ENCODE results near the gene SCYGR2. TPM values are rescaled to one million over a fixed set of nuclear protein-coding genes. Genes with fewer than 3 reads are reported as not detected.
A peak's percentile ranks its signal among the peaks of the same experiment; 100 is the strongest.
"Not testable (repeated sequence)": the region's sequence is repeated elsewhere in the genome, so short reads cannot be mapped to it uniquely, and the experiment has no call there.

Gene SCYGR2
- not detected in 3 replicates for total RNA-seq (2021)
- not detected for Bru-seq, nascent RNA
- long read RNA-seq, experiment 1: 0 reads
- long read RNA-seq, experiment 2: 0 reads
- long read RNA-seq, experiment 3: 0 reads

DNA sequence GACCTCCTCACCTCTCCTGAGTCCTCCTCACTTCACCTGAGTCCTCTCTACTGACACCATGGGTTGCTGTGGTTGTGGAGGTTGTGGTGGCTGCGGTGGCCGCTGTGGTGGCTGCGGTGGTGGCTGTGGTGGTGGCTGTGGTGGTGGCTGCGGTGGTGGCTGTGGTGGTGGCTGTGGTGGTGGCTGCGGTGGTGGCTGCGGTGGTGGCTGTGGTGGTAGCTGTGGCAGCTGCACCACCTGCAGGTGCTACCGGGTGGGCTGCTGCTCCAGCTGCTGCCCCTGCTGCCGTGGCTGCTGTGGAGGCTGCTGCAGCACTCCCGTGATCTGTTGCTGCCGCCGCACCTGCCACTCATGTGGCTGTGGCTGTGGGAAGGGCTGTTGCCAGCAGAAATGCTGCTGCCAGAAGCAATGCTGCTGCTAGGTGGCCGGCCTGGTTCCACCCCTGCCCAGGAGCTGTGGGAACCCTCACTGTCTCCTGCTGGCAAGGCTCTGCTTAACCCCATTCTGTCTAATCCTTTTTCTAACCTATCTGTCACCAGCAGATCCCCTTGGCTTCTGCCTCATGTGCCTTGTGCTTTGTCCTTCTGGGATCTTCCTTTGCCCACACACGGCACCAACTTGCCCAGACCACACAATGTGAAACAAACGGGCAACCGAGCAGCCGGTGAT is at the start of gene SCYGR2:
SCYGR2 (plus strand) TSS at position 59 of the 669 bp plus-strand sequence; CDS start at position 59, 0 bp downstream.
- H3K27me3 Mint-ChIP-seq (ENCODE audit: low read depth); H3K36me3 Mint-ChIP-seq; H3K4me3 Mint-ChIP-seq; DNase-seq (ENCODE audit: low spot score); ATAC-seq; POLR2A ChIA-PET; H3K9me3 Mint-ChIP-seq: not testable (repeated sequence)
- CTCF ChIA-PET: interaction anchor here (1.1 to 1.7 kb wide), 2 partner anchors 59 to 193 kb away, joined by 4 to 7 read pairs; no protein-coding TSS in a partner anchor
- H3K27ac Mint-ChIP-seq: peak within 1 kb of the TSS; percentile 71; the same call in 1 of the 2 replicates
- peaks cover 16% of the 10 kb centered on the region for H3K4me1 Mint-ChIP-seq

GRCh38 chr2:227551836-227552235 is 46.9 kb upstream of the SCYGR2 start:
- no peaks in the 10 kb centered on the region for H3K27me3 Mint-ChIP-seq (ENCODE audit: low read depth)
- H3K4me3 Mint-ChIP-seq: no peak overlapping the region
- H3K27ac Mint-ChIP-seq: no peak overlapping the region; the same call in 1 of the 2 replicates
- H3K9me3 Mint-ChIP-seq: peaks cover 3% of the 10 kb centered on the region; the same call in 1 of the 2 replicates
- ChIA-PET CTCF (interaction anchor here (1.1 kb wide), 1 partner anchor 214 kb away, joined by 3 read pairs; no protein-coding TSS in a partner anchor), POLR2A (interaction anchor here (0.6 kb wide), 1 partner anchor 8 kb away, joined by 3 read pairs; no protein-coding TSS in a partner anchor)
- H3K4me1 Mint-ChIP-seq: no peaks in the 10 kb centered on the region
- no peak for DNase-seq (ENCODE audit: low spot score)
- no peak for TF ChIP-seq E2F5 (CRISPR knock-in tag; IDR thresholded peaks at IDR 0.05)
- TF ChIP-seq, protein P1, sequence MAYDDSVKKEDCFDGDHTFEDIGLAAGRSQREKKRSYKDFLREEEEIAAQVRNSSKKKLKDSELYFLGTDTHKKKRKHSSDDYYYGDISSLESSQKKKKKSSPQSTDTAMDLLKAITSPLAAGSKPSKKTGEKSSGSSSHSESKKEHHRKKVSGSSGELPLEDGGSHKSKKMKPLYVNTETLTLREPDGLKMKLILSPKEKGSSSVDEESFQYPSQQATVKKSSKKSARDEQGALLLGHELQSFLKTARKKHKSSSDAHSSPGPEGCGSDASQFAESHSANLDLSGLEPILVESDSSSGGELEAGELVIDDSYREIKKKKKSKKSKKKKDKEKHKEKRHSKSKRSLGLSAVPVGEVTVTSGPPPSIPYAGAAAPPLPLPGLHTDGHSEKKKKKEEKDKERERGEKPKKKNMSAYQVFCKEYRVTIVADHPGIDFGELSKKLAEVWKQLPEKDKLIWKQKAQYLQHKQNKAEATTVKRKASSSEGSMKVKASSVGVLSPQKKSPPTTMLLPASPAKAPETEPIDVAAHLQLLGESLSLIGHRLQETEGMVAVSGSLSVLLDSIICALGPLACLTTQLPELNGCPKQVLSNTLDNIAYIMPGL (CRISPR knock-in tag; IDR thresholded peaks at IDR 0.05): no peak
- no peak for TF ChIP-seq ZNF671 (CRISPR knock-in tag; IDR thresholded peaks at IDR 0.05)
- TF ChIP-seq KAT7 (CRISPR knock-in tag; IDR thresholded peaks at IDR 0.05; ENCODE audit: borderline replicate concordance): no peak
- no peak for TF ChIP-seq SOX15 (CRISPR knock-in tag; IDR thresholded peaks at IDR 0.05)
- no peak for TF ChIP-seq NR1H2 (CRISPR knock-in tag; IDR thresholded peaks at IDR 0.05)
- TF ChIP-seq NR3C1 (CRISPR knock-in tag; conservative IDR thresholded peaks at IDR 0.05; ENCODE audit: low read depth): no peak
- no peak for TF ChIP-seq ZNF232 (CRISPR knock-in tag; IDR thresholded peaks at IDR 0.05)
- TF ChIP-seq, protein P2, sequence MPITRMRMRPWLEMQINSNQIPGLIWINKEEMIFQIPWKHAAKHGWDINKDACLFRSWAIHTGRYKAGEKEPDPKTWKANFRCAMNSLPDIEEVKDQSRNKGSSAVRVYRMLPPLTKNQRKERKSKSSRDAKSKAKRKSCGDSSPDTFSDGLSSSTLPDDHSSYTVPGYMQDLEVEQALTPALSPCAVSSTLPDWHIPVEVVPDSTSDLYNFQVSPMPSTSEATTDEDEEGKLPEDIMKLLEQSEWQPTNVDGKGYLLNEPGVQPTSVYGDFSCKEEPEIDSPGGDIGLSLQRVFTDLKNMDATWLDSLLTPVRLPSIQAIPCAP (CRISPR knock-in tag; IDR thresholded peaks at IDR 0.05): no peak
- TF ChIP-seq ZNF138 (CRISPR knock-in tag; conservative IDR thresholded peaks at IDR 0.05): no peak
- no peak for TF ChIP-seq ESRRA (CRISPR knock-in tag; IDR thresholded peaks at IDR 0.05; ENCODE audit: borderline replicate concordance)
- TF ChIP-seq MXD4 (CRISPR knock-in tag; IDR thresholded peaks at IDR 0.05; ENCODE audit: borderline replicate concordance): no peak
- TF ChIP-seq, protein P3, sequence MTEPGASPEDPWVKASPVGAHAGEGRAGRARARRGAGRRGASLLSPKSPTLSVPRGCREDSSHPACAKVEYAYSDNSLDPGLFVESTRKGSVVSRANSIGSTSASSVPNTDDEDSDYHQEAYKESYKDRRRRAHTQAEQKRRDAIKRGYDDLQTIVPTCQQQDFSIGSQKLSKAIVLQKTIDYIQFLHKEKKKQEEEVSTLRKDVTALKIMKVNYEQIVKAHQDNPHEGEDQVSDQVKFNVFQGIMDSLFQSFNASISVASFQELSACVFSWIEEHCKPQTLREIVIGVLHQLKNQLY (CRISPR knock-in tag; IDR thresholded peaks at IDR 0.05): no peak
- TF ChIP-seq, protein P4, sequence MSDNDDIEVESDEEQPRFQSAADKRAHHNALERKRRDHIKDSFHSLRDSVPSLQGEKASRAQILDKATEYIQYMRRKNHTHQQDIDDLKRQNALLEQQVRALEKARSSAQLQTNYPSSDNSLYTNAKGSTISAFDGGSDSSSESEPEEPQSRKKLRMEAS (CRISPR knock-in tag; IDR thresholded peaks at IDR 0.05): no peak
- no peak for TF ChIP-seq ARID4B (CRISPR knock-in tag; IDR thresholded peaks at IDR 0.05; ENCODE audit: borderline replicate concordance)
- TF ChIP-seq ZNF532 (CRISPR knock-in tag; IDR thresholded peaks at IDR 0.05; ENCODE audit: borderline replicate concordance): no peak
- no peak for TF ChIP-seq CDX4 (CRISPR knock-in tag; IDR thresholded peaks at IDR 0.05; ENCODE audit: borderline replicate concordance)
- ATAC-seq: no peak
- H3K36me3 Mint-ChIP-seq: peaks cover 39% of the 10 kb centered on the region

Measured in WTC11 (cell line).